HG03457 (cell line): ENCODE results near the gene PTPRG.
A peak's percentile ranks its signal among the peaks of the same experiment; 100 is the strongest.

Source experiments
- ATAC-seq: cut with Tn5 transposase; IDR thresholded peaks from one replicate; pipeline ENCODE4 v1.9.1; 2021; ENCODE audit warnings: moderate number of reproducible peaks; ENCODE audit not compliant: unreplicated experiment

The PTPRG gene

DNA sequence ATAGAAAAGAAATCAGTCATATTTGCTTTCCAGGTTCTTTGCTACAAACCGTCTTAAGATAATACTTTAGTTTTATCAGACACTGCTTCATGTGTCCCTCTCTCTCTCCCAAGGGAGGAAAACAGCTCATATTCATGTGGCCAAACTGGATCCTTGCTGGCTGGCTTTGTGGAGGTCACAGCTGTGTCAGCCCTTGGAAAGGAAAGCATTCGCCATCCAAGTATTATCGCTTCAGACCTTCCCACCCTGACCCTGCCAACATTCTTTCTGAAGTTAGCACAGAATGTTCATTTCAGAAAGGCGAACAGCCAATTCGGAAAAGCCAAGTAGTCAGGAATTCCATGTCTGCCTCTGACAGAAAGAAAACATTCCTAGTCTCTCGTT, 598.3 kb downstream of the PTPRG start:
- no peak for ATAC-seq

DNA sequence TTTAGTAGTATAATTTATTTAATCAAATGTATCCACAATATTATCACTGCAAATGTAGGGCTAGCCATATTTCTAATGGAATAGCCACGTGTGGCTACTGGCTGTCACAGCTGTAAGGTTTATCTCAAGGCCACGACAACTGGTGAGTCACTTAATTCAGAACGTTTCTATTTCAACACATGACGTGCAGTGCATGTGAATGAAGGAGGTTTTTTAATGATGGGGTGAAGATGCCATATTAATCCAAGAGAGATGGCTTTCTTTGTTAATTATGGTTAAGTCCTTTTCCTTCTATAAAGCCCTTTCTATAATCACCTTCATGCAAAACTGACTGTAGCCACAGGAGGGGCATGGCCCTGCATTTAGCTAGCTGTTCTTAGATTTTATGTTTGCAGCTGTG, 600.0 kb downstream of the PTPRG start:
- ATAC-seq = no peak

DNA sequence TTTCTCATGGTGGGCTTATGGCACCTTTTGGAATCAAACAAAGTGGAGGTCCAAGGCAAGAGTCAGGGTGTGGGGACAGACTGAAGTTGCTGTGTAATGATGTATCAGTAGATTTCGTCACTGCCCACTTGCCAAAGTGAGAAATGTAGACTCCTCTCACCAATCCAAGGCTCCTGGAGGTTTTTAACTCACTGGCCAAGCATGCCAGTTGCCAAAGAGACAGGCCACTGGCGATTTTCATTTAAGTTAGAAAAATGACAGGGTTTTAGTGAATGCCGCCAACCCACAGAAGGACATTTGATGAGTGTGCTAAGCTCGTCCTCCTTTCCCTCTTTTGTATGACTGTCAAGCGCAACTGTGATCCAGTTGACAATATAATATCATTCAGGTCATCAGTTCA, 602.8 kb downstream of the PTPRG start:
- ATAC-seq = no peak

DNA sequence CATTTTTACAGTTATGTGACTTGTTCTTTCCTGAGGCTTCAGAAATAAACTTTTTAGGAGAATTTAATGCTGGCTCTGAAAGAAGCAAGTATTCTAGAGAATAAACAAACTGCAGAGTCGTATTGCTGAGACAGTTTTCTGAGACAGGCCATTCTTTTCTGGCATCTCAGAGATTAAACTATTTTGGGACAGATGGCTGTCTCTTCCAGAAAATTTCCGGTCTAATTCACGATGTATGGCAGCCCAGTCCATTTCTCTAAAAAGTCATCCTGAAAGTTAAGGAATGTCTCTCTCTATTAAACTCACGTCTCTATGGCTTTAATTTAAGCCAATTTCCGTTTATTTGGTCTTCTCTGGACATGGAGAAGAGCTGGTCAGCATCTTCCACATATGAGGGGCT, 603.4 kb downstream of the PTPRG start:
- no peak for ATAC-seq

DNA sequence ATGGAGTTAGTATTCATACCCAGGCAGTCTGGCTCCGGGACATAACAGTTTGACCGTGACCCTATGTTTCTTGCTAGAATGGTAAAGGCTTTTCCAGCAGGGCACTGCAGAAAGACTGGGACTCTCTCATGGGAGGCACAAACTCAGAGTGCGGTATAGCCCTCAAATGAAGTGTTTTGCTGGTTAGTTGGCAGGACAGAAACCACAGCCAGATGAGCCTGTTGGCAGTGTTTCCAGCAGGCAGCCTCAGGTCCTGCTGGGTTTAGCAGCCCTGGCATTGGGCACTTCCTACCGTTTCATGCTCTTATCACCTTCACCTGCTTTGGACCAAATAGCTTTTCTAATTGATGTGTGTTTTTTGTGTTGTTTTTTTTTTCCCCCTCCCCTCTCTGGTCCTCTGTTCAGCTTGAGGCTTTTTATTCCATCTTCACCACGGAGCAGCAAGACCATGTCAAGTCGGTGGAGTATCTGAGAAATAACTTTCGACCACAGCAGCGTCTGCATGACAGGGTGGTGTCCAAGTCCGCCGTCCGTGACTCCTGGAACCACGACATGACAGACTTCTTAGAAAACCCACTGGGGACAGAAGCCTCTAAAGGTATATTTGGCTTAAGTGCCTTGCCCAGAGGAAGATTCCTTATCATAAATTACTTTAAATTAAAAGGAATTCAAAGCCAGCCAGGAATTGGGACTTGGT, 606.3 kb downstream of the PTPRG start:
- no peak for ATAC-seq

DNA sequence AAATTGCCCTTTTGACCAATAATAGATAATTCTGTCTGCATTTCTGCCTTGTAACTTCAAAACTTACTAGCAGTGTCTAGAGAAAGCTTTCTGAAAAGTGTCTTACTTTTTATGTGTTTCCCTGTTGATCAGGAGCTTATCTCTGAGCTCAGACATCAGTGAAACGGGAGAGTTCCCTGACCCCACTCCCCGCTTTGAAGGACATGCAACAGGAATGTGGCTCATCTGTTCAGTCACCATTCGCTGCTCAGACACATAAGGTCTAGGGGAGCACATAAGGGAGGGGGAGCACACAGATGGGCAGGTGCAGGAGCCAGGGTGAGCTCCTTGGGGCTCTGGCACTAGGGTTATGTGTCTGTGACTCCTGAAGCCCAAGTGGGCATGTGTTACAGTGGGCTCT, 607.0 kb downstream of the PTPRG start:
- ATAC-seq = no peak

DNA sequence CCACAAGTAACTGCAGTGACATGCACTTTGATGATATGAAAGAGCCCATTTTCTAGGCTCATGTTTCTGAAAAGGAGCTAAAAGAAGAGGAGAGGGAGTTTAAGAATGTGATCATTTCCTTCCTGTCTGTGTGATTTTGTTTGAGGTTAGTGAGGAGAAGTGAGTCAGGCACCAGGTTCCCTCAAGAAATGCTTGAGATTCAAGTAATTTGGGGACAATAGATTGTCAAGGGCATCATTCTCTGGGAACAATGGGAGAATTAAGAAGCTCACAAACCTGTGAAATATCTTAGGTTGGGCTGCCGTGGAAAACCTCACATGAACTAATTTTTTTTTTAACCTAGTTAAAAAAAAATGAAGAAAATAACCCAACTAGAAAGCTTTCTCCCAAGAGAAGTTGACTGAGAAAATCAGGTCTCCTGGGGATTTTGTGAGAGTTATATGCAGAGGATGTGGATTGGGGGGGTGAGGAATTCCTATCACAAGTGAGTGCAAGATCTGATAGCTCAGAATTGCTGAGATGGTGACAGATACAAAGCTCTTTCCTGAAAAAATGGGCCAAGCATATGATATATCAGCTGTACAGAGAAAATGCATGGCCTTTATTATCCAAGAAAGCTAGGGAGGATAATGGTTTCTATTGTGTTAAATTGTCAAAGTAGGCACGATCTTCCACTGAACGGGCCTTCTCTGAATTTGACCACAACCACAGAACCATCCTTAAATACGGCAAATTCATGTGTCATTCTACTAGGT, 608.7 kb downstream of the PTPRG start:
- no peak for ATAC-seq

DNA sequence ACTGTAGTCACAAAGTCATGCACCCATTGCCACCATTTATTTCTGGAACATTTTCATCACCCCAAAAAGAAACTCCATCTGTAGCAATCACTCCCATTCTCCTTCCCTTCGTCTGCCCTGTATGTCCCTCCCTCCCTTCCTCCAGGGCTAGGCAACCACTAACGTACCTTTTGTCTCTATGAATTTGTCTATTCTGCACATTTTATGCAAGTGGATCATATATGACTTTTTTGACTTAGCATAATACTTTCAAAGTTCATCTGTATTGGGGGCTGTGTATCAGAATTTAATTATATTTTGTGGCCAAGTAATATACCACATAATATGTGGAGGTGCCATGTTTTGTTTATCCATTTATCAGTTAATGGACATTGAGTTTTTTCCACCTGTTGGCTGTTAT, 610.4 kb downstream of the PTPRG start:
- no peak for ATAC-seq

DNA sequence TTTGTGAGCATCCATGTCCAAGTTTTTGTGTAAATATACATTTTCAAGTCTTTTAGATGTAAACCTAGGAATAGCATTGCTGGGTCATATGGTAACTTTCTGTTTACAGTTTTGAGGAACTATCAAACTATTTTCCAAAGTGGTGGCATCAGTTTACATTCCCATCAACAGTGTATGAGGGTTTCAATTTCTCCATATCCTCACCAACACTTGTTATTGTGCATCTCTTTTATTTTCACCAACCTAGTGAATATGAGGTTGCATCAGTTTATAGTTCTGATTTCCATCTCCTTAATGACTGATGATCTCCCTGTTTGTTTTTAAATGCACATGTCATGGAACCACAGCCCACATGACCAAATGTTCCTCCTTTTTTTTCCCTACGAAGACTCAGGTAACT, 610.8 kb downstream of the PTPRG start:
- ATAC-seq = no peak

DNA sequence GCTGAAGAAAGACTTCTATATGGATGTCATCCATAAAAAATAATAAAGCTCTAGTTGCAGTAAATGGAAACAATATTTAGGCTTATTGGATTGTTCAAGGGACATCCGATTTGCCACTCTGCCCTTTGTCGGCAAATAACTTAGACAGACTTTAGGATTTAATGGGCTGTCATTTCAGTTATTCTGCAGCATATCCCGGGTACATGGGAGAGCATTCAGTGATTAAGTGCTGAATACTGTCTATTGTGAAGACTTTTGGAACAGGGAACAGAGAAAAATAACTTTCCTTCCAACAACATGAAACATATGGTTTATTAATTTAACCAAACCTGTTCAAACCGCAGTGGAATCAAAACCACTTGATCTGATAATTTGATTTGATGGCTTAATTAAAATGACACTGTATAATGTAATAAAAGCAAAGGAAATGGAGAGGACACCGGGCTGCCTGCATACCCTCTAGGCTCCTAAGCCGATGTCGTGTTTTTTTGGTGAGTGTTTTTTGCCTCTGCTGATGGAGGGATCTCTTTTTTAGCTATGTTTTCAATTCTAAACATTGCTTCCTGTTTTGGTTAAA, 612.7 kb downstream of the PTPRG start:
- no peak for ATAC-seq

DNA sequence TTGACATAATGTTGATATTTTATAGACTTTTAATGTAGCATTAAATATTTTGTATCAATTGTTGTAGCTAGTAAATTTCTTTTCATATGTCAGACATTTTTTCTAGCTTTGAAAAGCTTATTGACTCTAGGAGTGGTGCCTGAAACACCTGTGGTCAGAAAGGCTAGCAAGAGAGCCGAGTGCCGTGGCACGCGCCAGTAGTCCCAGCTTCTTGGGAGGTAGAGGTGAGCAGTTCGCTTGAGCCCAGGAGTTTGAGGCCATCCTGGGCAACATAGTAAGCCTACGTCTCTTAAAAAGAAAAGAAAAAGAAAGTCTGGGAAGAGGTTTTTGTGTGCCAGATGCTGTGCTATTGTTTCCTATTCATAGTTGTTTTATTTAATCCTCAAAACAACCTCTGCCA, 613.8 kb downstream of the PTPRG start:
- ATAC-seq = no peak

DNA sequence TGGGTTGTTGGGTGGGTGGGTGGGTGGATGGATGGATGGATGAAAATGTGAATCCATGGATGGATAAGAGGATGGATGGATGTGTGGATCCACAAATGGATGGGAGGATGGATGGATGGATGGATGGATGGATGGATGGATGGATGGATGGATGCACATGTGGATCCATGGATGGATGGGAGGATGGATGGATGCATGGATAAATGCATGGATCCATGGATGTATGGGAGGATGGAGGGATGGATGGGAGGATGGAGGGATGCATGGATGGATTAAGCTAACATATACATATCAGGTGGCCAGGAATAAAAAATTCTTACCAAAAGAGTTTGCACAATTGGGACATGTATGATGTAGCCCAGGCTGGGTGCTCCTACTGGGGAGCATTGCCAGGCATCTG, 616.7 kb downstream of the PTPRG start:
- no peak for ATAC-seq

DNA sequence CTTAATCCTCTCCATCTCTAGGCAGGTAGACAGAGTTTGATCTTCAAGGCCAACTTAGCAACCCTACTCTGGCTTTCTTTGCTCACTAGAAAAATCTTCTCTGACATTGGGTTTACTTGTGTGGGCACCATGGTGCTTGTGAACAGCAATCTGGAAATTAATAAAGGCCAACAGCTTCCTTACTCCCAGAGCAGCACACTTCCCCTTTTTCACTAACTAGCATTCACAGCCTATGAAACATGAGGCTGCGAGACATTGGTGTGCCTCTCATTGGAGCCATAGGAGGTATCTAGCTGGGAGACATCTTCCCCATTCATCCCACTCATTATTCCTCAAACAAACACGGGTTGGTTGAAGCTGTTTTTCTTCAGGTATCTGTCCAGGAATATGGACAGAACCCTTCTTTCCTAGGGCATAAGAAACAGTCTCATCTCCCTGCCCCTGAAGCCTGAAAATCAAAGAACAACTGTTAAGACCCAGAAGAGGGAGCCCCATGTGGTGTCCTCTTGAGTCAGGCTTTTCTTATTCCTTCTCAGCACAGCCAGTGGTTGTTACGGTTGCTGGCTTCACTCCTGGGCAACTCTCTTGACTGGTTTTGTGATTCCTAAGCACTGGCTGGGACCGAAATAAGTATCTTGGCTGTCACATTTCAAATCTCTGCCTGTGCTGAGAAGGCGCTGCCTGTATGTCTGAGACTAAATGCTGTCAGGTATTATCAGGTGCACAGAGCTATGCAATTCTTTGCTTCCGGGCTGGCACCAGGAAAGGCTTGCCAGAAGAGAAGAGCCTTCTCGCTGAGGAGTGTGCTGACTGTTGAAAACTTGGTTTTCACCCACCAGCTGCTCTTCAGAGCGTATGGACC, 617.6 kb downstream of the PTPRG start:
- ATAC-seq = no peak

DNA sequence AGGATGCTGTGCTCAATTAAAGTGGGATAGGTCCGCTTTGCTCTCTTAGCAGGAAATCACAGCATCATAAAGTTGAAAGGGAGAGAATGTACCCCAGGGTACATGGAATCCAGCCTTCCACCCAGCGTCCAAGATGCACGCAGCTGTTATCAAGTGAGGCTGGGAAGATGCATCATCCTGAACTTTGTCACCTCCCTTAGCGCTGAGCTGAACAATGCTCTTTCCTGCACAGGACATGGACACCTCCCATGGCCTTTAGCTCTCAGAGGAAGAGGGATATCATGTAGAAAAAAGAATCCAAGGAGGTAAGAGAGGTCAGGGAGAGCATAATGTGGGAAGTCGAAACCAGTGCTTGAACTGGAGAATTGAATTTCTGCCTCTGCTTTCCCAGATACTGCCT, 619.1 kb downstream of the PTPRG start:
- ATAC-seq = no peak

DNA sequence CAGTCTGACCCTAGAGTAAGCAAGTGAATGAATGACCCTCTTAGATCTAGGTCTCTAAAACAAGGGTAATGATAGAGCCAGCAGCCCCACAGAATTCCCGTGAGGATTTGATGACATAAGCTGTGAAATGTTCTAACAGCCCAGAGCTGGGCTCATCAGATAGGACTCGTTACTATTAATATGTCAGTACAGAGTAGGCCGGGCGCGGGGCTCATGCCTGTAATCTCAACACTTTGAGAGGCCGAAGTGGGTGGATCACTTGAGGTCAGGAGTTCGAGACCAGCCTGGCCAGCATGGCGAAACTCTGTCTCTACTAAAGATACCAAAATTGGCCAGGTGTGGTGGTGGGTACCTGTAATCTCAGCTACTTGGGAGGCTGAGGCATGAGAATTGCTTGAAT, 621.7 kb downstream of the PTPRG start:
- no peak for ATAC-seq

DNA sequence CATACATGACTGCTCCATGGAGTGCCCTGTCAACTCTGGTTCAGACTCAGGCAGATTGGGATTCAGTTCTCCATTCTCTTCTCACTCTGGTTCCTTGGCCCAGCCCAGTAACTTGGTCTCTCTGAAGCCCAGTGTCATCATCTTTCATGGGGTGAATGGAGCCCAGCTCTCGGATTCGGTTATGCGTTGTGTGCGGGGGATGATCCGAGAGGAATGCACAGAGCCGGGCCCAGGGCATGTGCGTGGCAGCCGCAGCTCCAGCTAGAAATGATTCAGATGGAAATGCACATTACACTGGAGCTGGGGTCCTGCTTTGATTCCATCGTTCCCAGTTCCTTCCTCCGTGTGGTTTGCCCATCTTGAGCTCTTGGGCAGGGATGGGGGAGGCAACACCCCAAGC, 622.6 kb downstream of the PTPRG start:
- ATAC-seq = no peak

DNA sequence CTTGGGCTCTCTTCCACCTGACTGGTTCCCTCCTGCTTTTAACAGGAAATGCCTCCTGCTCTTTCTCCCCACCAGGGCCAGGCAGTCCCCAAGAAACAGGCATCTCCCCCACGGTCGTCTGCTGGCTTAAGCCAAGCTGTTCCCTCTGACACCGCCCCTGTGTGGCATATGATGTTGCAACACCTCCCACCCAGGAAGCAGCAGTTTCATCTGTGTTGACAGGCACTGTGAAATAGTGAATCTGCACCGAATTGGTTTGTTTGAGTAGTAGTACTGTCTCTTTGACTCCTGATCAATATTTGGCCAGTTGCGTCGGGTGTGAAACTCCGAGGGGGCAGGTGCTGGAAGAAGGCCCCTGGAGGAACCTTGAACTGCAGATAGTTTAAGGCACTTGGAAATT, 623.2 kb downstream of the PTPRG start:
- no peak for ATAC-seq

DNA sequence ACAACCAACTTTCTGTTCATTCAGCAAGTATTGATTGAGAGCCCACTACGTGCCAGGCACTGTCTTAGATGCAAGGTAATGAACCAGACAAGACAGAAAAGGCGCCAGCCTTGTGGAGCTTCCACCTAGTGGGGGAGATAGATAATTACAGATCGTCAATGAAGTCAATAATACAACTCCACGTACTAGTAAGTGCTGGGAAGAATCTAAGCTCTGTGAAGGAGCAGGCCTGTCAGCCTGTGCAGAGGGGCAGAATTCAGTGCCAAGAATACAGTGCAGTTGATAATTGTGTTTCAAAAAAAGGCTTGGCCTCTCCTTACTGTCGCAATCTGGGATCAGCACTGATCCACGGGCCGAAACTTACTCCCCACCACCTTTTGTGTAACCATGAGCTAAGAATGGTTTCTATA, 625.7 kb downstream of the PTPRG start:
- ATAC-seq = no peak

DNA sequence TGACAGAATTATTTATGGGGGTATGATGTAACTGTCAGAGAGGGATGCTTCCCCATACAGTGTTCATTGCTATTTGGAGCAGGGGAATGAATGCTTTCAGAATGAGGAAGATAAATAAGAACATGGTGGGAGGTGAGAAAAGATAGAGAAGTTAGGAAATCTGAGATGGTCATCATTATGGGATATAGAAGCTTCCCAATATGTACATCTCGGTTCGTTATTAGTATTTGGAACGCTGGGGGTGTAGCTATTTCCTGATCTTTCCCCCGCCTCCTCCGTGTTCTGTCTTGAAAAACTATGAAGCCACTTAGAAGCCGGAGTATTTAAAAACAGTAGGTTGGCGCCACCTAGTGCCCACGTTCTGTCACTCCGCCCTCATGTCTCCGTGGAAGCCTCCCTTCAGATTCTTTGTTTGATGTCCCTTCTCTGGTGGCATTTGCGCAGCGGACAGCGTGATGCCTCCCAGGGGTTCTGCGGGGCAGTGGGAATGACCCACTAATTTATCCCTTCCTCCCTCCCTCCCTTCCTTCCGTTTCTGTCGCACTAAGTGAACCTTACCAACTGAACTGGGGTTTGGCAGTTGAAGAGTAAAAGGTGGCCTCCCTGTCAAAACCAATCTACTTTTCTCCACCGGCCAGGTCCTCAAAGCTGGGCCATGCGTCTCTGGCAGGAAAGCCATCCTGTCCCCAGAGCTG, 627.5 kb downstream of the PTPRG start:
- peak; percentile 83 for ATAC-seq

DNA sequence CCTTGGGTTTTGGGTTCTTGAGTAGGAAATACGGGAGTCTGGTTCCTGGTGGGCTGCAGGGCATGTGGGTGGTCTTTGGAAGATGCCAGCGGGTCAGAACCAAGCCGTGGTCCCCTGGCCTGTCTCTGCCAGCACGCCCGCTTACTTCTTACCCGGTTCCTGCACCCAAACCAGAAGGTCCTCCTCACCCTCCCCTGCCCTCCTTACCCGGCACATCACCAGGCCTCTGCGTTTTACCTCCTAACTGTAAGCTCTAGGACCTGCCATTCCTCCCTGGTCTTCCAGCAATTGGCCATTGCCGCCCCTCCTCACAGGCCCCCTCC, 628.0 kb downstream of the PTPRG start:
- no peak for ATAC-seq

DNA sequence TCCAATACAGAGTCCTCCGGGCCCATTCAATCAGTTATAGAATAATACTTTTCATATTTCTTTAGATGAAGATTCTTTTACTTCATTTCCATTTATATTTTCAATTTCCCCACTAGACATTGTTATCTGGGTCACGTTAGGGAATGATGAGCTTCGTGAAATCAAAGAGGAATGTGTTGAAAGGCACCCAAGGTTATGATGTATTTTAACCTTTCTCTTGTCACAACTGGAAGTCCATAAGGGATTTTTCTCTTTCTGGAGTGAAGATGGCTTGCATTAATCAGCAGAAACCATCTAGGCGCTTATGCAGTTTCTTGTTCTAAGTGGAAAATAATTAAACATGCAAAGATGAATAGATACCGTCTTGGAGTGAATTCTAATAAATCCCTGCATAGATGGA, 631.5 kb downstream of the PTPRG start:
- ATAC-seq = no peak
